ENCODE measurements around the gene DDX24. TPM values are rescaled to one million over a fixed set of nuclear protein-coding genes. Genes with fewer than 3 reads are reported as not detected.

DDX24 gene
- total and polyA plus RNA-seq, 11 donors: 113 to 268 (median 204) TPM

- Histone ChIP-seq H3K36me3 (peaks cover 0 to 100% (median 95%) of the 10 kb centered on the region in 9 donors), H3K27me3 (no peaks in the 10 kb centered on the region), H3K4me3 (no peak overlapping the region), H3K27ac (no peak overlapping the region), H3K9me3 (no peaks in the 10 kb centered on the region), H3K4me1 (peaks cover 0 to 41% (median 27%) of the 10 kb centered on the region in 12 donors)
- intact Hi-C loops (cut with DNase I): no loop called here
- 80 to 93% (median 84%) methylated on average over 1 of the region's 1 CpG for WGBS, 4 donors
- TF ChIP-seq, protein P1, sequence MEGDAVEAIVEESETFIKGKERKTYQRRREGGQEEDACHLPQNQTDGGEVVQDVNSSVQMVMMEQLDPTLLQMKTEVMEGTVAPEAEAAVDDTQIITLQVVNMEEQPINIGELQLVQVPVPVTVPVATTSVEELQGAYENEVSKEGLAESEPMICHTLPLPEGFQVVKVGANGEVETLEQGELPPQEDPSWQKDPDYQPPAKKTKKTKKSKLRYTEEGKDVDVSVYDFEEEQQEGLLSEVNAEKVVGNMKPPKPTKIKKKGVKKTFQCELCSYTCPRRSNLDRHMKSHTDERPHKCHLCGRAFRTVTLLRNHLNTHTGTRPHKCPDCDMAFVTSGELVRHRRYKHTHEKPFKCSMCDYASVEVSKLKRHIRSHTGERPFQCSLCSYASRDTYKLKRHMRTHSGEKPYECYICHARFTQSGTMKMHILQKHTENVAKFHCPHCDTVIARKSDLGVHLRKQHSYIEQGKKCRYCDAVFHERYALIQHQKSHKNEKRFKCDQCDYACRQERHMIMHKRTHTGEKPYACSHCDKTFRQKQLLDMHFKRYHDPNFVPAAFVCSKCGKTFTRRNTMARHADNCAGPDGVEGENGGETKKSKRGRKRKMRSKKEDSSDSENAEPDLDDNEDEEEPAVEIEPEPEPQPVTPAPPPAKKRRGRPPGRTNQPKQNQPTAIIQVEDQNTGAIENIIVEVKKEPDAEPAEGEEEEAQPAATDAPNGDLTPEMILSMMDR (IDR thresholded peaks at IDR 0.05): no peak
- no peak for TF ChIP-seq POLR2A (IDR thresholded peaks at IDR 0.05)
- DNase-seq (no peak), ATAC-seq (no peak)
Observed at GRCh38 chr14:94058128-94058673, 22.8 kb downstream of the DDX24 start.

DNA sequence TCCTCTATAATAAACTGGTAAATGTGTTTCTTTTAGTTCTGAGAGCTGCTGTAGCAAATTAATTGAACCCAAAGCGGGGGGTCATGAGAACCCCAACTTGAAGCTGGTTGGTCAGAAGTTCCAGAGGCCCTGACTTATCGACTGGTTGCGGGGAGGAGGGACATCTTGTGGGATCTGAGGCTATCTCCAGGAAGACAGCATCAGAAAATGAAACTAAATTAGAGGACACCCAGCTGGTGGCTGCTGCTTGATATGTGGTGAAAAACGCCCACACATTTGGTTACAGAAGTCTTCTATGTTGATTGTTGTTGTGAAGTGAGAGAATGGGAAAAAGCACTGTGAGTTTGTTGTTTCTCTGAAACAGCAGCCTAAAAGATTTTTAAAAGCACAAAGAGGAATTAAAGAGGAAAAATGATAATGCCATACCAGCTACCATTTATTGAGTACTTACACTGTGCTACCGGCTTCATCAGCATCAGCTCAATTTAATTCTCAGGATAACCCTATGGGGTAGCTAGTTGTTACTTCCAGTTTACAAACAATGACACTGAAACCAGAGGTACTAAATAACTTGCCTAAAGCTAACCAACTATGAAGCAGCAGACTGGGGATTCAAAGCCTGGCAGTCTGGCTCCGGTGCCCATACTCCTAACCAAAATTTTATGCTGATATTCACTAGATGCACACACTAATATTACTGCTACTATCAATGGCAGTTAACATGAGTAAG is 24.3 kb downstream of the DDX24 start:
- TF ChIP-seq, protein P1 (IDR thresholded peaks at IDR 0.05): no peak
- no peak for TF ChIP-seq POLR2A (IDR thresholded peaks at IDR 0.05)
- Histone ChIP-seq H3K4me1 (peaks cover 0 to 37% (median 23%) of the 10 kb centered on the region in 12 donors), H3K4me3 (no peak overlapping the region), H3K27me3 (no peaks in the 10 kb centered on the region), H3K36me3 (peaks cover 0 to 100% (median 98%) of the 10 kb centered on the region in 9 donors), H3K9me3 (no peaks in the 10 kb centered on the region), H3K27ac (peak overlapping the region in 1 of 12 donors; percentile 59)
- WGBS, 4 donors: 76 to 87% (median 81%) methylated on average over 6 of the region's 6 CpGs
- DNase-seq (no peak), ATAC-seq (no peak)
- intact Hi-C loops (cut with DNase I): no loop called here

DNA sequence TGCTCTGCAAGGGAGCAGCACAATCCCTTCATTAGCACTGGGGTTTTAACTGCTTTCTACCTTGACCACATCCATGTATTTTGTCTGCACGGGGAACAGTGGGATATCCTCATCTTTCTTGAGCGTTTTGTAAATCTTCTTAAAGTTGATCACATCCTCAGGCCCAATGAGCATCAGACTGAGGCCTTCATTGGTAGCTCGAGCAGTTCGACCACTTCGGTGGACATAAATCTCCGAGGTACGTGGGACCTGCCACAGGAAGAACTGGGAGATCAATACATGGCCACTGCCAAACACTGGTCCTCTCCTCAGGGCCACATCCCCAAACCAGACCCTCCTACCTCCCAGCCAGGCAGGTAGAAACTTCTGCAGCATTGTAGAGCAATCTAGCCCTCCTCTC is 26.1 kb downstream of the DDX24 start:
- H3K27ac ChIP-seq: no peak overlapping the region
- ATAC-seq (no peak), DNase-seq (no peak)
- H3K4me3 ChIP-seq: no peak overlapping the region
- TF ChIP-seq POLR2A (IDR thresholded peaks at IDR 0.05): no peak
- TF ChIP-seq, protein P1 (IDR thresholded peaks at IDR 0.05): no peak
- intact Hi-C loops (cut with DNase I): loop anchor here in 4 of 10 donors (5.0 kb wide), 1 partner anchor 82 kb away; no protein-coding TSS in a partner anchor
- H3K36me3 ChIP-seq: peaks cover 0 to 100% (median 98%) of the 10 kb centered on the region in 9 donors
- H3K4me1 ChIP-seq: peaks cover 0 to 47% (median 29%) of the 10 kb centered on the region in 12 donors
- no peaks in the 10 kb centered on the region for H3K9me3 ChIP-seq
- H3K27me3 ChIP-seq: no peaks in the 10 kb centered on the region
- WGBS, 4 donors: 94 to 99% (median 95%) methylated on average over 7 of the region's 7 CpGs

- 98 to 100% (median 99%) methylated on average over 1 of the region's 1 CpG for WGBS, 4 donors
- DNase-seq (no peak), ATAC-seq (no peak)
- no peaks in the 10 kb centered on the region for H3K27me3 ChIP-seq
- H3K4me1 ChIP-seq: peaks cover 0 to 42% (median 28%) of the 10 kb centered on the region in 12 donors
- no peaks in the 10 kb centered on the region for H3K9me3 ChIP-seq
- intact Hi-C loops (cut with DNase I): loop anchor here in 4 of 10 donors (5.0 kb wide), 1 partner anchor 83 kb away; no protein-coding TSS in a partner anchor
- H3K27ac ChIP-seq: no peak overlapping the region
- H3K4me3 ChIP-seq: no peak overlapping the region
- no peak for TF ChIP-seq POLR2A (IDR thresholded peaks at IDR 0.05)
- TF ChIP-seq, protein P1 (IDR thresholded peaks at IDR 0.05): no peak
- H3K36me3 ChIP-seq: peaks cover 0 to 100% (median 98%) of the 10 kb centered on the region in 9 donors
Observed at GRCh38 chr14:94054401-94054800, 26.6 kb downstream of the DDX24 start.

Data from heart left ventricle (tissue), 16 donors.